ENCODE measurements around the gene SNORC.

SNORC gene

GRCh38 chr2:232869138-232870017 is 686 bp upstream of the SNORC start:
- no peak for TF ChIP-seq CTCF (IDR thresholded peaks at IDR 0.05; ENCODE audit: borderline replicate concordance, insufficient read depth, low read depth, low read length)
- H3K4me3 ChIP-seq (ENCODE audit: low read depth, low read length) = no peak overlapping the region

- no peak for TF ChIP-seq CTCF (IDR thresholded peaks at IDR 0.05; ENCODE audit: borderline replicate concordance, insufficient read depth, low read depth, low read length)
- H3K4me3 ChIP-seq (ENCODE audit: low read depth, low read length) = no peak overlapping the region
Measured at GRCh38 chr2:232870766-232871371, 805 bp downstream of the SNORC start.

GRCh38 chr2:232871418-232871834 is 1.4 kb downstream of the SNORC start:
- no peak overlapping the region for H3K4me3 ChIP-seq (ENCODE audit: low read depth, low read length)
- no peak for TF ChIP-seq CTCF (IDR thresholded peaks at IDR 0.05; ENCODE audit: borderline replicate concordance, insufficient read depth, low read depth, low read length)

GRCh38 chr2:232871835-232872736 is 2.0 kb downstream of the SNORC start:
- H3K4me3 ChIP-seq (ENCODE audit: low read depth, low read length) = no peak overlapping the region
- no peak for TF ChIP-seq CTCF (IDR thresholded peaks at IDR 0.05; ENCODE audit: borderline replicate concordance, insufficient read depth, low read depth, low read length)

- no peak for TF ChIP-seq CTCF (IDR thresholded peaks at IDR 0.05; ENCODE audit: borderline replicate concordance, insufficient read depth, low read depth, low read length)
- H3K4me3 ChIP-seq (ENCODE audit: low read depth, low read length) = no peak overlapping the region
Measured at GRCh38 chr2:232872826-232873225, 2.8 kb downstream of the SNORC start.

GRCh38 chr2:232873292-232873908 is 3.3 kb downstream of the SNORC start:
- no peak for TF ChIP-seq CTCF (IDR thresholded peaks at IDR 0.05; ENCODE audit: borderline replicate concordance, insufficient read depth, low read depth, low read length)
- H3K4me3 ChIP-seq (ENCODE audit: low read depth, low read length) = no peak overlapping the region

All from GM12875 (cell line).